GM04504 (cell line): ENCODE results near the gene SLC12A9.

Source experiments
- DNase-seq: peaks from one replicate; pipeline ENCODE4 v3.0.0-alpha.2; 2012; ENCODE audit warnings: low read depth

SLC12A9 gene

GRCh38 chr7:100864263-100864845 is 11.8 kb downstream of the SLC12A9 start:
- DNase-seq: no peak

GRCh38 chr7:100865372-100865911 is 12.9 kb downstream of the SLC12A9 start:
- DNase-seq: no peak

GRCh38 chr7:100865938-100866728 is 13.6 kb downstream of the SLC12A9 start:
- DNase-seq: no peak

GRCh38 chr7:100866729-100867039 is 14.2 kb downstream of the SLC12A9 start:
- no peak for DNase-seq

GRCh38 chr7:100867040-100867775 is 14.7 kb downstream of the SLC12A9 start, which contains the start of gene TRIP6:
TSS of gene TRIP6 (plus strand) at chr7:100867387. CDS start at chr7:100867498, 111 bp downstream.
- peak; percentile 94 for DNase-seq

- no peak for DNase-seq
Observed at GRCh38 chr7:100867776-100868485, 15.4 kb downstream of the SLC12A9 start.

- DNase-seq: no peak
Observed at GRCh38 chr7:100873599-100874299, 21.2 kb downstream of the SLC12A9 start.

- no peak for DNase-seq
Observed at GRCh38 chr7:100874300-100874576, 21.7 kb downstream of the SLC12A9 start.

- peak; percentile 95 for DNase-seq
Observed at GRCh38 chr7:100874577-100875355, 22.3 kb downstream of the SLC12A9 start, which contains the start of gene SRRT. TSS of gene SRRT (plus strand) at chr7:100875103. CDS start at chr7:100875591, 488 bp downstream.

- no peak for DNase-seq
Observed at GRCh38 chr7:100875356-100875751, 22.8 kb downstream of the SLC12A9 start.

GRCh38 chr7:100878013-100878412 is 25.5 kb downstream of the SLC12A9 start:
- DNase-seq: no peak

- DNase-seq: no peak
Observed at GRCh38 chr7:100878685-100879084, 26.2 kb downstream of the SLC12A9 start.

- no peak for DNase-seq
Observed at GRCh38 chr7:100879685-100880261, 27.3 kb downstream of the SLC12A9 start.

GRCh38 chr7:100880645-100881044 is 28.1 kb downstream of the SLC12A9 start:
- DNase-seq: no peak

- no peak for DNase-seq
Observed at GRCh38 chr7:100881136-100881535, 28.6 kb downstream of the SLC12A9 start.

GRCh38 chr7:100882201-100882600 is 29.7 kb downstream of the SLC12A9 start:
- DNase-seq: no peak

- no peak for DNase-seq
Observed at GRCh38 chr7:100882785-100883526, 30.4 kb downstream of the SLC12A9 start.

- no peak for DNase-seq
Observed at GRCh38 chr7:100884736-100885439, 32.4 kb downstream of the SLC12A9 start.
